C1 segment of cervical spinal cord (tissue), 14 donors: Measurements from ENCODE around the gene SULT6B1.
"Not testable (repeated sequence)": the region's sequence is repeated elsewhere in the genome, so short reads cannot be mapped to it uniquely, and the experiment has no call there.

ENCODE experiments used
- DNase-seq, 14 donors: peaks; one replicate each; lab custom pipeline; 2025; lab: John Stamatoyannopoulos, UW

The SULT6B1 gene

GRCh38 chr2:37188570-37188969, at the start of gene SULT6B1:
Gene SULT6B1 (minus strand): TSS chr2:37188670. CDS start chr2:37188640, 30 bp downstream.
- DNase-seq: no peak

- DNase-seq: peak in 7 of 14 donors; percentile 8 to 45 (median 18)
Observed at GRCh38 chr2:37232131-37232933, 43.9 kb upstream of the SULT6B1 start.

GRCh38 chr2:37231241-37232130, 43.0 kb upstream of the SULT6B1 start, which contains the start of the genes CEBPZ and NDUFAF7:
Gene CEBPZ (minus strand): TSS chr2:37231596. CDS start chr2:37231567, 29 bp downstream.
Gene NDUFAF7 (plus strand): TSS chr2:37231658. CDS start chr2:37231706, 48 bp downstream.
- peak; percentile 37 to 92 (median 86) for DNase-seq

GRCh38 chr2:37230581-37230980, 42.1 kb upstream of the SULT6B1 start:
- no peak for DNase-seq

- DNase-seq: no peak
Observed at GRCh38 chr2:37228788-37229187, 40.3 kb upstream of the SULT6B1 start.

- DNase-seq: no peak
Observed at GRCh38 chr2:37226863-37227262, 38.4 kb upstream of the SULT6B1 start.

- DNase-seq: not testable (repeated sequence)
Observed at GRCh38 chr2:37225129-37225528, 36.7 kb upstream of the SULT6B1 start.

GRCh38 chr2:37224063-37224462, 35.6 kb upstream of the SULT6B1 start:
- DNase-seq: no peak

GRCh38 chr2:37223131-37223530, 34.7 kb upstream of the SULT6B1 start:
- no peak for DNase-seq

- no peak for DNase-seq
Observed at GRCh38 chr2:37219046-37219445, 30.6 kb upstream of the SULT6B1 start.

- no peak for DNase-seq
Observed at GRCh38 chr2:37215250-37215649, 26.8 kb upstream of the SULT6B1 start.

GRCh38 chr2:37211939-37212338, 23.5 kb upstream of the SULT6B1 start:
- no peak for DNase-seq

GRCh38 chr2:37211212-37211611, 22.7 kb upstream of the SULT6B1 start:
- DNase-seq: no peak

- not testable (repeated sequence) for DNase-seq
Observed at GRCh38 chr2:37206760-37207159, 18.3 kb upstream of the SULT6B1 start.

- DNase-seq: no peak
Observed at GRCh38 chr2:37205689-37206341, 17.3 kb upstream of the SULT6B1 start.

- not testable (repeated sequence) for DNase-seq
Observed at GRCh38 chr2:37205071-37205661, 16.7 kb upstream of the SULT6B1 start.

- no peak for DNase-seq
Observed at GRCh38 chr2:37203708-37204107, 15.2 kb upstream of the SULT6B1 start.

GRCh38 chr2:37201766-37202165, 13.3 kb upstream of the SULT6B1 start:
- no peak for DNase-seq

- DNase-seq: no peak
Observed at GRCh38 chr2:37201208-37201607, 12.7 kb upstream of the SULT6B1 start.

GRCh38 chr2:37198681-37199065, 10.2 kb upstream of the SULT6B1 start:
- DNase-seq: no peak
